Epithelial cell of alveolus of lung (primary cell): ENCODE results near the gene GABRD. TPM values are rescaled to one million over a fixed set of nuclear protein-coding genes. Genes with fewer than 3 reads are reported as not detected.

Experiments used
- total RNA-seq: library from RNA; depleted of rRNA; stranded (reverse); fragments of >200 nt; gene quantifications from 2 replicates; pipeline ENCODE4 v1.2.1, GENCODE V29; 2015

GABRD gene, protein sequence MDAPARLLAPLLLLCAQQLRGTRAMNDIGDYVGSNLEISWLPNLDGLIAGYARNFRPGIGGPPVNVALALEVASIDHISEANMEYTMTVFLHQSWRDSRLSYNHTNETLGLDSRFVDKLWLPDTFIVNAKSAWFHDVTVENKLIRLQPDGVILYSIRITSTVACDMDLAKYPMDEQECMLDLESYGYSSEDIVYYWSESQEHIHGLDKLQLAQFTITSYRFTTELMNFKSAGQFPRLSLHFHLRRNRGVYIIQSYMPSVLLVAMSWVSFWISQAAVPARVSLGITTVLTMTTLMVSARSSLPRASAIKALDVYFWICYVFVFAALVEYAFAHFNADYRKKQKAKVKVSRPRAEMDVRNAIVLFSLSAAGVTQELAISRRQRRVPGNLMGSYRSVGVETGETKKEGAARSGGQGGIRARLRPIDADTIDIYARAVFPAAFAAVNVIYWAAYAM
- total RNA-seq: not detected in 2 replicates

DNA sequence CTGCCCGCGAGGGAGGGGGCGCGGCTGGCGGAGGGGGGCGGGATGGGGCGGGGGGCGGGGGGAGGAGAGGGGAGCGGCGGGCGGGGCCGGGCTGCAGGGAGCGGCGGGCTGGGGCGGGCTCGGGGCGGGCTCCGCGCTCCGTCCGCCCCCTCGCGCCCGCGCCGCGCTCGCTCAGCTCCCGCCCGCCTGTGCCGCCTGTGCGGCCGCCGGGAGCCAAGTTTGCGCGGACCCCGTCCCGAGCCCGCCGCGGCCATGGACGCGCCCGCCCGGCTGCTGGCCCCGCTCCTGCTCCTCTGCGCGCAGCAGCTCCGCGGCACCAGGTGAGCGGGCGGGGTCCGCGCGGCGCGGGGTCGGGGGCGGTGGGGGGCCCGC lies at the start of gene GABRD:
Gene GABRD (plus strand): TSS at position 174 of the 372 bp plus-strand sequence. CDS start 79 bp downstream, at position 253.

GRCh38 chr1:2003541-2004131 lies 15.5 kb upstream of the GABRD start, which contains the start of gene CFAP74:
CFAP74 (minus strand) TSS chr1:2003786; CDS start chr1:1990956, 12,830 bp downstream.

GRCh38 chr1:2049718-2050431 lies 30.7 kb downstream of the GABRD start, which contains the start of gene PRKCZ:
PRKCZ (plus strand) TSS chr1:2050411; CDS start chr1:2050631, 220 bp downstream.

Other genes starting within 250 kb of the GABRD start
- 38.8 and 45.2 TPM in 2 replicates for gene NADK, start 240.9 kb upstream of the GABRD start, total RNA-seq
- gene GNB1, start 128.3 kb upstream of the GABRD start, total RNA-seq: 140 and 180 TPM in 2 replicates
- gene CALML6, start 104.1 kb upstream of the GABRD start, total RNA-seq: not detected in 2 replicates
- 0.65 and 4.5 TPM in 2 replicates for gene TMEM52, start 100.1 kb upstream of the GABRD start, total RNA-seq
- gene CFAP74, start 15.6 kb upstream of the GABRD start, total RNA-seq: not detected in 2 replicates
- gene PRKCZ, start 31.1 kb downstream of the GABRD start, total RNA-seq: 0.64 and 3.2 TPM in 2 replicates
- gene FAAP20, start 175.4 kb downstream of the GABRD start, total RNA-seq: 57.1 and 64.0 TPM in 2 replicates
- gene SKI, start 209.0 kb downstream of the GABRD start, total RNA-seq: 34.0 and 54.9 TPM in 2 replicates